A673 (cell line): ENCODE results near the gene PIP4K2C. TPM values are rescaled to one million over a fixed set of nuclear protein-coding genes. Genes with fewer than 3 reads are reported as not detected.
"Not testable (repeated sequence)": the region's sequence is repeated elsewhere in the genome, so short reads cannot be mapped to it uniquely, and the experiment has no call there.

Source experiments
- BruUV-seq: library from RNA; stranded (reverse); fragments of 400-500 nt; replicated peaks from 2 replicates; lab custom pipeline; 2021; lab: Mats Ljungman, UMichigan
- CTCF ChIA-PET: fragments of 300-600 bp; sonication (Branson Sonifier 250); formaldehyde crosslinking; loops from one replicate; lab custom pipeline; 2022; ENCODE audit warnings: antibody characterized with exemption; lab: Charles Lee
- POLR2A ChIA-PET: fragments of 300-600 bp; sonication (Branson Sonifier 250); formaldehyde crosslinking; loops from one replicate; lab custom pipeline; 2022; ENCODE audit warnings: antibody characterized with exemption; ENCODE audit not compliant: low non-redundant PET; lab: Charles Lee
- DNase-seq: peaks from one replicate; pipeline ENCODE4 v3.0.0-alpha.2; 2015; ENCODE audit warnings: low spot score
- H3K27ac ChIP-seq: fragments of 200-600 bp; sonication (generic); 2 replicates; pipeline ENCODE4 v1.5.1; 2016; ENCODE audit warnings: mixed run types, low read depth, mild to moderate bottlenecking, mixed read lengths, antibody characterized with exemption, low read length; ENCODE audit not compliant: poor library complexity, severe bottlenecking
- H3K27me3 ChIP-seq: fragments of 200-600 bp; sonication (generic); replicated peaks from 2 replicates; pipeline ENCODE4 v1.6.1; 2017; ENCODE audit warnings: mixed run types, low read depth, mild to moderate bottlenecking, mixed read lengths, antibody characterized with exemption, low read length; ENCODE audit not compliant: insufficient read depth, poor library complexity
- H3K36me3 ChIP-seq: fragments of 200-600 bp; sonication (generic); 2 replicates; pipeline ENCODE4 v1.6.1; 2016; ENCODE audit warnings: mixed run types, mild to moderate bottlenecking, mixed read lengths, antibody characterized with exemption, low read length; ENCODE audit not compliant: insufficient read depth, poor library complexity, severe bottlenecking
- H3K4me1 ChIP-seq: fragments of 200-600 bp; sonication (generic); 2 replicates; pipeline ENCODE4 v1.6.1; 2017; ENCODE audit warnings: mixed run types, mild to moderate bottlenecking, mixed read lengths, antibody characterized with exemption, low read length; ENCODE audit not compliant: insufficient read depth, poor library complexity, severe bottlenecking
- H3K4me3 ChIP-seq: fragments of 200-600 bp; sonication (generic); 2 replicates; pipeline ENCODE4 v1.5.1; 2016; ENCODE audit warnings: low read depth, mixed run types, mild to moderate bottlenecking, mixed read lengths, low read length; ENCODE audit not compliant: poor library complexity, severe bottlenecking
- H3K9me3 ChIP-seq: fragments of 200-600 bp; sonication (generic); 2 replicates; pipeline ENCODE4 v1.6.1; 2016; ENCODE audit warnings: mixed run types, low read depth, mild to moderate bottlenecking, mixed read lengths, antibody characterized with exemption, low read length; ENCODE audit not compliant: poor library complexity, severe bottlenecking
- intact Hi-C: fragments of 100-400 bp; cut with micrococcal nuclease; formaldehyde crosslinking; loops from one replicate; pipeline ENCODE4 v1.10.0; 2022; ENCODE audit not compliant: unreplicated experiment
- total RNA-seq: library from RNA; stranded (reverse); gene quantifications from 2 replicates; pipeline ENCODE4 v1.2.3, GENCODE V29; 2021

Gene PIP4K2C
- total RNA-seq, 1 experiment from 2014 or later: 34.9 TPM

DNA sequence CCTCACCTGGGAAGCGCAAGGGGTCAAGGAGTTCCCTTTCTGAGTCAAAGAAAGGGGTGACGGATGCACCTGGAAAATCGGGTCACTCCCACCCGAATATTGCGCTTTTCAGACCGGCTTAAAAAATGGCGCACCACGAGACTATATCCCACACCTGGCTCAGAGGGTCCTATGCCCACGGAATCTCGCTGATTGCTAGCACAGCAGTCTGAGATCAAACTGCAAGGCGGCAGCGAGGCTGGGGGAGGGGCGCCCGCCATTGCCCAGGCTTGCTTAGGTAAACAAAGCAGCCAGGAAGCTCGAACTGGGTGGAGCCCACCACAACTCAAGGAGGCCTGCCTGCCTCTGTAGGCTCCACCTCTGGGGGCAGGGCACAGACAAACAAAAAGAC, 55.7 kb downstream of the PIP4K2C start:
- H3K9me3 ChIP-seq, H3K36me3 ChIP-seq, intact Hi-C loops, H3K27ac ChIP-seq, BruUV-seq, DNase-seq, CTCF ChIA-PET, H3K27me3 ChIP-seq, H3K4me3 ChIP-seq, H3K4me1 ChIP-seq, POLR2A ChIA-PET: not testable (repeated sequence)

Other genes starting within 250 kb of the PIP4K2C start
- gene R3HDM2, start 160.1 kb upstream of the PIP4K2C start, total RNA-seq: 64.0 and 76.2 TPM in 2 replicates
- not detected in 2 replicates for gene INHBC, start 156.4 kb upstream of the PIP4K2C start, total RNA-seq
- 0.62 and 0.94 TPM in 2 replicates for gene INHBE, start 135.9 kb upstream of the PIP4K2C start, total RNA-seq
- 22.4 and 22.6 TPM in 2 replicates for gene GLI1, start 131.4 kb upstream of the PIP4K2C start, total RNA-seq
- gene ARHGAP9, start 111.3 kb upstream of the PIP4K2C start, total RNA-seq: 0.52 and 0.87 TPM in 2 replicates
- 467 and 504 TPM in 2 replicates for gene MARS1, start 103.1 kb upstream of the PIP4K2C start, total RNA-seq
- 61.9 and 65.6 TPM in 2 replicates for gene DDIT3, start 70.7 kb upstream of the PIP4K2C start, total RNA-seq
- gene MBD6, start 68.4 kb upstream of the PIP4K2C start, total RNA-seq: 140 and 150 TPM in 2 replicates
- 121 and 129 TPM in 2 replicates for gene DCTN2, start 44.0 kb upstream of the PIP4K2C start, total RNA-seq
- gene KIF5A, start 41.1 kb upstream of the PIP4K2C start, total RNA-seq: 2.1 and 3.3 TPM in 2 replicates
- gene DTX3, start 13.6 kb downstream of the PIP4K2C start, total RNA-seq: 61.7 and 65.9 TPM in 2 replicates
- gene ARHGEF25, start 20.2 kb downstream of the PIP4K2C start, total RNA-seq: 20.9 and 32.5 TPM in 2 replicates
- gene B4GALNT1, start 42.0 kb downstream of the PIP4K2C start, total RNA-seq: 34.5 and 39.0 TPM in 2 replicates
- 142 and 161 TPM in 2 replicates for gene OS9, start 102.9 kb downstream of the PIP4K2C start, total RNA-seq
- 4.0 and 6.6 TPM in 2 replicates for gene AGAP2, start 147.6 kb downstream of the PIP4K2C start, total RNA-seq
- gene TSPAN31, start 153.8 kb downstream of the PIP4K2C start, total RNA-seq: 8.9 and 24.6 TPM in 2 replicates
- 216 and 247 TPM in 2 replicates for gene CDK4, start 161.1 kb downstream of the PIP4K2C start, total RNA-seq
- 19.8 and 23.6 TPM in 2 replicates for gene MARCHF9, start 163.9 kb downstream of the PIP4K2C start, total RNA-seq
- 4.5 and 4.7 TPM in 2 replicates for gene CYP27B1, start 175.9 kb downstream of the PIP4K2C start, total RNA-seq
- 51.0 and 55.6 TPM in 2 replicates for gene METTL1, start 180.9 kb downstream of the PIP4K2C start, total RNA-seq
- gene EEF1AKMT3, start 181.4 kb downstream of the PIP4K2C start, total RNA-seq: 5.3 and 7.4 TPM in 2 replicates
- 52.6 and 58.5 TPM in 2 replicates for gene TSFM, start 191.6 kb downstream of the PIP4K2C start, total RNA-seq
- gene AVIL, start 227.5 kb downstream of the PIP4K2C start, total RNA-seq: 4.4 and 5.4 TPM in 2 replicates